Parathyroid adenoma (tissue), 2 donors: ENCODE results near the gene C1GALT1C1L.
"Not testable (repeated sequence)": the region's sequence is repeated elsewhere in the genome, so short reads cannot be mapped to it uniquely, and the experiment has no call there.

Source experiments
- H2AFZ ChIP-seq: fragments of 300-600 bp; sonication (generic); one replicate; pipeline ENCODE4 v1.7.0; 2017; ENCODE audit warnings: antibody characterized with exemption, mild to moderate bottlenecking
- H3K27ac ChIP-seq: fragments of 300-600 bp; sonication (generic); one replicate; pipeline ENCODE4 v1.7.0; 2017
- H3K27me3 ChIP-seq: fragments of 300-600 bp; sonication (generic); one replicate; pipeline ENCODE4 v1.7.0; 2017; ENCODE audit warnings: low read length; ENCODE audit not compliant: control insufficient read depth, insufficient read depth
- H3K36me3 ChIP-seq: fragments of 300-600 bp; sonication (generic); one replicate; pipeline ENCODE4 v1.7.0; 2017; ENCODE audit warnings: low read length; ENCODE audit not compliant: control insufficient read depth, insufficient read depth
- H3K4me1 ChIP-seq: fragments of 300-600 bp; sonication (generic); one replicate; pipeline ENCODE4 v1.7.0; 2017; ENCODE audit warnings: control low read depth
- H3K4me2 ChIP-seq: fragments of 300-600 bp; sonication (generic); one replicate; pipeline ENCODE4 v1.7.0; 2017; ENCODE audit warnings: low read length
- H3K4me3 ChIP-seq: fragments of 300-600 bp; sonication (generic); one replicate; pipeline ENCODE4 v1.7.0; 2017; ENCODE audit warnings: low read depth, low read length
- H3K79me2 ChIP-seq: fragments of 300-600 bp; sonication (generic); one replicate; pipeline ENCODE4 v1.7.0; 2017; ENCODE audit warnings: control low read depth
- H3K9ac ChIP-seq: fragments of 300-600 bp; sonication (generic); one replicate; pipeline ENCODE4 v1.7.0; 2017; ENCODE audit warnings: mild to moderate bottlenecking
- H3K9me3 ChIP-seq: fragments of 300-600 bp; sonication (generic); one replicate; pipeline ENCODE4 v1.7.0; 2017; ENCODE audit warnings: low read length; ENCODE audit not compliant: control insufficient read depth
- CTCF ChIP-seq: fragments of 300-600 bp; sonication (generic); IDR thresholded peaks from one replicate; pipeline ENCODE4 v1.7.0; 2017; ENCODE audit warnings: antibody characterized with exemption, mild to moderate bottlenecking
- donor health status: primary hyperparathyroidism.

Gene C1GALT1C1L

GRCh38 chr2:43708178-43708577, 31.9 kb upstream of the C1GALT1C1L start:
- H3K27me3 ChIP-seq, result no peaks in the 10 kb centered on the region
- no peak overlapping the region for H3K9ac ChIP-seq
- H3K27ac ChIP-seq, result no peak overlapping the region
- no peaks in the 10 kb centered on the region for H3K9me3 ChIP-seq
- H2AFZ ChIP-seq, result no peak overlapping the region
- H3K36me3 ChIP-seq, result no peaks in the 10 kb centered on the region
- no peaks in the 10 kb centered on the region for H3K4me1 ChIP-seq
- no peak for TF ChIP-seq CTCF
- H3K4me3 ChIP-seq, result no peak overlapping the region
- no peaks in the 10 kb centered on the region for H3K79me2 ChIP-seq
- no peak overlapping the region for H3K4me2 ChIP-seq

GRCh38 chr2:43707255-43708015, 31.2 kb upstream of the C1GALT1C1L start:
- no peaks in the 10 kb centered on the region for H3K36me3 ChIP-seq
- no peak overlapping the region for H3K27ac ChIP-seq
- no peak overlapping the region for H3K4me2 ChIP-seq
- H3K27me3 ChIP-seq, result no peaks in the 10 kb centered on the region
- TF ChIP-seq CTCF, result no peak
- H3K4me3 ChIP-seq, result no peak overlapping the region
- H3K4me1 ChIP-seq, result no peaks in the 10 kb centered on the region
- H3K79me2 ChIP-seq, result no peaks in the 10 kb centered on the region
- H2AFZ ChIP-seq, result no peak overlapping the region
- no peak overlapping the region for H3K9ac ChIP-seq
- H3K9me3 ChIP-seq, result no peaks in the 10 kb centered on the region

DNA sequence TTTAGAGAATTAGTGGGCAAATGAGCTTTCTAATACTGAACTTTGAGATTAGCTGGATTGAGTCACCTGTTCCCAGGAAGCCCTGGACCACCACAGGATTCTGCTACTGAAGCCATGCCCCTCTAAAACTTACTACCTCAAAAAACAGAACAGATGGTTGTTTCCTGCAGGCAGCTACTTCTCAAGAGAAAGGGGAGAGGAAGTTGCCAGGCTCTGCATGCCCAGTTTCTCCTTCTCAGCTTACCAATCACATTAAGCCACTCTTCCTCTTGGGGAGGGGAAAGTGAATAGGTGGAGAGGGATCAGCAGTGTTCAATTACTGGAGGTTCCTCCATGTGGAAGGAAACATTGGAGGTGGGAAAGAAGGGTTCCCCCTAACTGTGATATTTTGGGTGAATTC, 24.9 kb upstream of the C1GALT1C1L start:
- no peaks in the 10 kb centered on the region for H3K79me2 ChIP-seq

DNA sequence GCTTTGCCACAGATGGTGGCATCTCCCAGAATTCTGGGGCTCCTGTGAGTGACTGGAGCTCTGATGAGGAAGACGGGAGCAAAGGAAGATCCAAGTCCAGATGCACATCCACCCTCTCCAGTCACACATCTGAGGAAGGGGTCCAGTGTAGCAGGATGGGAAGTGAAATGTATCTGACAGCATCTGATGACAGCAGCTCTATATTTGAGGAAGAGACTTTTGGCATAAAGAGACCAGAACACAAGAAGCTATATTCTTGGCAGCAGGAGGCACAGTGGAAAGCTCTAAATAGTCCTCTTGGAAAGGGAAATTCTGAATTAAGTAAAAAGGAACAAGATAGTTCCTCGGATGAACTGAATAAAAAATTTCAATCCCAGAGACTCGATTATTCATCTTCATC, 23.5 kb upstream of the C1GALT1C1L start:
- no peak overlapping the region for H3K4me2 ChIP-seq
- H3K27me3 ChIP-seq, result no peaks in the 10 kb centered on the region
- no peaks in the 10 kb centered on the region for H3K9me3 ChIP-seq

More for the DNA sequence above, 24.9 kb upstream of the C1GALT1C1L start:
- Histone ChIP-seq H2AFZ (no peak overlapping the region), H3K27ac (no peak overlapping the region), H3K27me3 (no peaks in the 10 kb centered on the region), H3K4me1 (no peaks in the 10 kb centered on the region), H3K4me3 (no peak overlapping the region), H3K4me2 (no peak overlapping the region), H3K9me3 (no peaks in the 10 kb centered on the region), H3K9ac (no peak overlapping the region), H3K36me3 (no peaks in the 10 kb centered on the region)
- TF ChIP-seq CTCF, result no peak

GRCh38 chr2:43698140-43698539, 21.9 kb upstream of the C1GALT1C1L start:
- H3K4me3 ChIP-seq, H3K27ac ChIP-seq: not testable (repeated sequence)

More for the DNA sequence above, 23.5 kb upstream of the C1GALT1C1L start:
- no peaks in the 10 kb centered on the region for H3K36me3 ChIP-seq
- no peak overlapping the region for H2AFZ ChIP-seq
- TF ChIP-seq CTCF, result no peak
- no peaks in the 10 kb centered on the region for H3K79me2 ChIP-seq
- no peak overlapping the region for H3K4me3 ChIP-seq
- H3K27ac ChIP-seq, result no peak overlapping the region
- no peak overlapping the region for H3K9ac ChIP-seq
- no peaks in the 10 kb centered on the region for H3K4me1 ChIP-seq

More at GRCh38 chr2:43698140-43698539, 21.9 kb upstream of the C1GALT1C1L start:
- not testable (repeated sequence) for H3K4me1 ChIP-seq, H3K79me2 ChIP-seq, H3K9me3 ChIP-seq, H3K9ac ChIP-seq, H3K27me3 ChIP-seq, H3K4me2 ChIP-seq, H3K36me3 ChIP-seq, H2AFZ ChIP-seq
